ENCODE data around the gene AP1B1.

DNA sequence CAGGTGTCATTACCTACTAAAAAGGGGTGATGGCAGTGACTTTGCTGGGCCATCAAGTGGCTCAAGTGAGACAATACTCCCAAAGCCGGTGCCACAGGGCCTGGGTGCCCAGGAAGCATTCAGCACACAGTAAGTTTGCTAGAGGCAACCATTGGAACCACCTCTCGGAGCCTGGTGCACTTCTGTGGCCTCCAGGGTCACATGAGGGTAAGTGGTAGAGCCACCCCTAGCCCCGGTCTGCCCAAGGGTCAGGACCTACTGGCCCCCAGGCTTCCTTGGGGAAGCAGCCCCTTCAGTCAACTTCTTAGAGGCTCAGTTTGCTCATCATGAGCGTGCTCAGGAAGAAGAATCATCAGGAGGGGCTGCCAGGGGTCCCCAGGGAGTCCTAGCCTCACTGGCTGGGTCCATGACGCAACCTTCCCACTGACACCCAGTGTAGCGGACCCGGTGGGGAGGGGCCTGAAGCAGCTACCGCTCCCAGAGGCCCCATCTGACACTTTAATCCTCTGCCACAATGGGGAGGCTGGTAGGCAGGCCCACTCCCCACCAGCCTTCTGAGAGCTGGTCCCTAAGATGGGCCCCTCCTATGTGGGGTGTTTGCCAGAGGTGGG, 55.4 kb downstream of the AP1B1 start:
- TF ChIP-seq CTCF (IDR thresholded peaks at IDR 0.05) (no peak), POLR2AphosphoS5 (IDR thresholded peaks at IDR 0.05) (no peak)
